Tibial nerve (tissue), 3 donors: ENCODE measurements around the gene DPP8.

Source experiments
- POLR2A ChIP-seq, 2 donors: fragments of 450-650 bp; IDR thresholded peaks; one replicate each; pipeline ENCODE4 v1.6.1; 2017; ENCODE audit warnings: antibody characterized with exemption in 2 of 2, mild to moderate bottlenecking in 2 of 2, moderate library complexity in 2 of 2
- TF ChIP-seq, protein P1 (sequence below), 5 experiments: fragments of 200-600 bp in 3 of 5; fragments of 450-650 bp in 2 of 5; sonication (generic) in 3 of 5; IDR thresholded peaks; one replicate each; pipeline ENCODE4 v1.5.1; 2016 to 2019; ENCODE audit warnings: antibody characterized with exemption in 5 of 5, mild to moderate bottlenecking in 3 of 5, moderate library complexity in 2 of 5

DNA sequence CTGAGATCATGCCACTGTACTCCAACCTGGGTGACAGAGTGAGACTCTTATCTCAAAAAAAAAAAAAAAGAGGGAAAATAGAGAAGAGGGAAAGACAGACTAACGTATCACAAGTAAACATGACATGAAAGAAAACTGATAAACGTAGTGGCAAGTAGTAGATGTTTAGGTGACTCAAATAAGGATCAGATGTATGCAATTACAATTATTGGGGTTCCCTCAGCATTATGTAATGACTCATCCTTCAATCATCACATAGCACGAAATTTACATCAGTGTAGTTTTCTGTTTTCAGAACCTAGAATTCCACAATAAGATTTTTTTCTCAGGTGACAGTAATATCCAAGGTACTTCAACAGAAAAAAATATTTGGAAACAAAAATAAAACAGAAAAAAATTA, 46.6 kb downstream of the DPP8 start:
- TF ChIP-seq, protein P1, sequence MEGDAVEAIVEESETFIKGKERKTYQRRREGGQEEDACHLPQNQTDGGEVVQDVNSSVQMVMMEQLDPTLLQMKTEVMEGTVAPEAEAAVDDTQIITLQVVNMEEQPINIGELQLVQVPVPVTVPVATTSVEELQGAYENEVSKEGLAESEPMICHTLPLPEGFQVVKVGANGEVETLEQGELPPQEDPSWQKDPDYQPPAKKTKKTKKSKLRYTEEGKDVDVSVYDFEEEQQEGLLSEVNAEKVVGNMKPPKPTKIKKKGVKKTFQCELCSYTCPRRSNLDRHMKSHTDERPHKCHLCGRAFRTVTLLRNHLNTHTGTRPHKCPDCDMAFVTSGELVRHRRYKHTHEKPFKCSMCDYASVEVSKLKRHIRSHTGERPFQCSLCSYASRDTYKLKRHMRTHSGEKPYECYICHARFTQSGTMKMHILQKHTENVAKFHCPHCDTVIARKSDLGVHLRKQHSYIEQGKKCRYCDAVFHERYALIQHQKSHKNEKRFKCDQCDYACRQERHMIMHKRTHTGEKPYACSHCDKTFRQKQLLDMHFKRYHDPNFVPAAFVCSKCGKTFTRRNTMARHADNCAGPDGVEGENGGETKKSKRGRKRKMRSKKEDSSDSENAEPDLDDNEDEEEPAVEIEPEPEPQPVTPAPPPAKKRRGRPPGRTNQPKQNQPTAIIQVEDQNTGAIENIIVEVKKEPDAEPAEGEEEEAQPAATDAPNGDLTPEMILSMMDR (IDR thresholded peaks at IDR 0.05), result no peak
- TF ChIP-seq POLR2A (IDR thresholded peaks at IDR 0.05), result no peak
